Activated CD8-positive, alpha-beta T cell treated with anti-CD3 and anti-CD28 coated beads, Interleukin-2, amount 10 ng/mL, durations not matched to agents 7 days and 5 days (primary cell): Measurements from ENCODE around the gene CRISPLD2. TPM values are rescaled to one million over a fixed set of nuclear protein-coding genes. Genes with fewer than 3 reads are reported as not detected.

Experiments
- ATAC-seq: fragments of 150-1000 bp; cut with Tn5 transposase; one replicate; pipeline ENCODE4 v1.10.0; 2021; ENCODE audit warnings: moderate library complexity
- CTCF ChIA-PET: fragments of 350-600 bp; sonication (Branson Sonifier 250); formaldehyde crosslinking; loops from one replicate; lab custom pipeline; 2021; ENCODE audit warnings: antibody characterized with exemption; lab: Charles Lee
- POLR2A ChIA-PET: fragments of 350-600 bp; sonication (Branson Sonifier 250); formaldehyde crosslinking; loops from one replicate; lab custom pipeline; 2021; ENCODE audit warnings: antibody characterized with exemption; lab: Charles Lee
- DNase-seq: peaks from one replicate; pipeline ENCODE4 v3.0.0-alpha.2; 2020
- H3K27ac Mint-ChIP-seq: one replicate; pipeline ENCODE4 v1.8.0; 2021; ENCODE audit warnings: mild to moderate bottlenecking, mixed read lengths
- H3K27me3 Mint-ChIP-seq: one replicate; pipeline ENCODE4 v1.8.0; 2021; ENCODE audit warnings: low read depth, mixed read lengths
- H3K36me3 Mint-ChIP-seq: one replicate; pipeline ENCODE4 v1.8.0; 2021; ENCODE audit warnings: low read depth, mixed read lengths
- H3K4me1 Mint-ChIP-seq: one replicate; pipeline ENCODE4 v1.8.0; 2021; ENCODE audit warnings: low read depth, mixed read lengths
- H3K4me3 Mint-ChIP-seq: one replicate; pipeline ENCODE4 v1.8.0; 2021; ENCODE audit warnings: mild to moderate bottlenecking, mixed read lengths
- H3K9me3 Mint-ChIP-seq: one replicate; pipeline ENCODE4 v1.8.0; 2022; ENCODE audit warnings: mixed read lengths; ENCODE audit not compliant: insufficient read depth
- total RNA-seq, 2 experiments: library from RNA; stranded (reverse); gene quantifications; one replicate each; pipeline ENCODE4 v1.2.3, GENCODE V29; 2021

Gene CRISPLD2
- total RNA-seq, 2 experiments from 2014 or later = not detected

DNA sequence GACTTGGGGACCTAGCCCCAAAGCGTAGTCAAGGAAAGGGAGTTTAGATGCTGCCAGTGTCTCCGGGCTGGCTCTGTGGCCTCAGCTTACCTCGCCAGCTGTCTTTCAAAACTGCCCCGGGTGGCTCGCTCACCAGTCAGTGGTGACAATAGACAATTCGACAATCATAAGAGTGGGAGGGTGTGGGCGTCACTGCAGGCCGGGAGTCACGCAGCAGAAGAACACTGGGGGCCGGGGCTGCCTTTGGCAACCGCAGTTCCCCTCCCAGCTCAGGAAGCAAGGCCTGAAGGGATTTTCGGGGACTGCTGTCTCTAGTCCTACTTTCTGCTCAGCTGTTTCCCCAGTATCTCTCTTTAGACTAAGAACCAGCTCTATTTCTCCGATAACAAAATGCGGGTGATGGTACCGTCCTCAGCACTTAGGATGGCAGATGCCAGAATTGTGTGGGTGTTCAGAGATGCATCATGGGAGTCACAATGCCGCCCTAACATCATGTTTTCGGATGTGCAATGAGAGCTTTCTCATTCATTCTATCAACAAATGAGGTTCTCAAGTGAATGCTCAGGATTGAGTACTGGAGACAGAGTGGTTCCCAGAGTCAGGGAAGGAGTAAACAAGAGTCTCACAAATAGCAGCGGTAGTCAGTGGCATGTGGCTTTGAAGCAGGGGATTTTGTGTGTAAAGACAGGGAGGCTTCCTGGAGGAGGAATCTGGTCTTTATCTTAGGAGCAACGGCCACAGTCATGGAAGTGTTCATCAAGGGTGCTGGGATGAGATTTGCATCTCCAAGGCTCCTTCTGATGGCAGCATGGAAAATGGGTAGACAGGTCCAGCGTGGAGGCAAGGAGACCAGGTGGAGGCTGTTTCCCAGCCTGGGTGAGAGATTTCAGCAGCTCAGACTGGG lies 98.5 kb downstream of the CRISPLD2 start:
- ATAC-seq = no peak
- ChIA-PET POLR2A (no interaction called here), CTCF (interaction anchor here (1.2 to 1.7 kb wide), 3 partner anchors 34 to 168 kb away, joined by 3 to 5 read pairs (median 3); no protein-coding TSS in a partner anchor)
- no peaks in the 10 kb centered on the region for H3K4me1 Mint-ChIP-seq
- H3K36me3 Mint-ChIP-seq = no peaks in the 10 kb centered on the region
- H3K27me3 Mint-ChIP-seq = peaks cover 22% of the 10 kb centered on the region
- DNase-seq = no peak
- H3K27ac Mint-ChIP-seq = no peak overlapping the region
- no peak overlapping the region for H3K4me3 Mint-ChIP-seq
- H3K9me3 Mint-ChIP-seq = no peaks in the 10 kb centered on the region

GRCh38 chr16:84919269-84919668 lies 99.5 kb downstream of the CRISPLD2 start:
- no peaks in the 10 kb centered on the region for H3K9me3 Mint-ChIP-seq
- H3K4me3 Mint-ChIP-seq = no peak overlapping the region
- no peak for DNase-seq
- ChIA-PET CTCF (interaction anchor here (1.6 to 1.7 kb wide), 2 partner anchors 165 to 167 kb away, joined by 3 to 5 read pairs; no protein-coding TSS in a partner anchor), POLR2A (interaction anchor here (0.6 kb wide), 1 partner anchor 446 kb away, joined by 3 read pairs; no protein-coding TSS in a partner anchor)
- no peaks in the 10 kb centered on the region for H3K4me1 Mint-ChIP-seq
- peaks cover 20% of the 10 kb centered on the region for H3K27me3 Mint-ChIP-seq
- no peak overlapping the region for H3K27ac Mint-ChIP-seq
- no peaks in the 10 kb centered on the region for H3K36me3 Mint-ChIP-seq
- no peak for ATAC-seq

- DNase-seq (no peak), ATAC-seq (no peak)
- ChIA-PET CTCF (interaction anchor here (1.6 to 1.7 kb wide), 2 partner anchors 165 to 167 kb away, joined by 3 to 5 read pairs; no protein-coding TSS in a partner anchor), POLR2A (interaction anchor here (0.6 kb wide), 1 partner anchor 447 kb away, joined by 3 read pairs; no protein-coding TSS in a partner anchor)
- H3K27ac Mint-ChIP-seq = no peak overlapping the region
- H3K4me1 Mint-ChIP-seq = no peaks in the 10 kb centered on the region
- H3K4me3 Mint-ChIP-seq = no peak overlapping the region
- H3K27me3 Mint-ChIP-seq = peaks cover 20% of the 10 kb centered on the region
- no peaks in the 10 kb centered on the region for H3K36me3 Mint-ChIP-seq
- H3K9me3 Mint-ChIP-seq = no peaks in the 10 kb centered on the region
Observed at GRCh38 chr16:84919708-84920107, 99.9 kb downstream of the CRISPLD2 start.

GRCh38 chr16:84920333-84920732 lies 100.5 kb downstream of the CRISPLD2 start:
- CTCF ChIA-PET = no interaction called here
- ATAC-seq = no peak

DNA sequence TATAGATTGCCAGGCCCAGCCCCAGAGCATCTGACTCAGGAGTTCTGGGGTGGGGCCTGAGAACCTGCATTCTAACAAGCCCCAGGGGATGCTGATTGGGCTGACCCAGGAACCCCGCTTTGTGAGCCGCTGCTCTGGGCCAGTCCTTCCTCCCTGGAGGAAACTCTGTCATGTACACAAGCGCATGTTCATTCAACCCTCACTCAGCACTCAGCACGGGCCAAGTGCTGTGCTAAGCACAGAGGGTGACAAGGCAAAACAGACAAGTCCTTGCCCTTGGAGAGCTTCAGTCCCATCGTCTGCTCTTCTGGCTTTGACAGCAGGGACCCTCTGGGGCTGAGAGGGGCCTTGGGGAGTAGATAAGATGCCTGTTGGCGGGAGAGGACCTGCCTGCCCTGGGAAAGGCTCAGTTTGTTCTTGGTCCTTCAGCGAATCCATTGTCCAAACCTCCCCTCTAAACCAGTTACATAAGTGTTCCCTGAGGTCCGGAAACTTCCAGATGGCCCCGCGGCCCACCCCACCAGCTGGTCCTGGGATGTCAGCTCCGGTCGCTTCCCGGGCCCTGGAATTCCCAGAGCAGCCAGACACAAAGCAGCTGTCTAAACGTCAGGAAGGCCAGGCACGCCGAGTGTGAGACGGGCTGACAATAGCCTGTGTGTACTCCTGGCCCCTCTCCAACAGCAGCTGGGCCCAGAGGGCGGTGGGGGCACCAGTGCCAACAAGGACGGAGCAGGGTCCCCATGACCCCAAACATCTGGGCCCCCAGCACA lies 102.8 kb downstream of the CRISPLD2 start:
- no peaks in the 10 kb centered on the region for H3K9me3 Mint-ChIP-seq
- CTCF ChIA-PET = no interaction called here
- no peak for DNase-seq
- peaks cover 9% of the 10 kb centered on the region for H3K27me3 Mint-ChIP-seq
- H3K4me3 Mint-ChIP-seq = no peak overlapping the region
- no peaks in the 10 kb centered on the region for H3K4me1 Mint-ChIP-seq
- no peak for ATAC-seq
- H3K27ac Mint-ChIP-seq = no peak overlapping the region
- H3K36me3 Mint-ChIP-seq = no peaks in the 10 kb centered on the region
- POLR2A ChIA-PET = no interaction called here

More at GRCh38 chr16:84920333-84920732, 100.5 kb downstream of the CRISPLD2 start:
- H3K4me3 Mint-ChIP-seq = no peak overlapping the region
- no peak overlapping the region for H3K27ac Mint-ChIP-seq
- H3K36me3 Mint-ChIP-seq = no peaks in the 10 kb centered on the region
- DNase-seq = no peak
- H3K9me3 Mint-ChIP-seq = no peaks in the 10 kb centered on the region
- POLR2A ChIA-PET = no interaction called here
- H3K4me1 Mint-ChIP-seq = no peaks in the 10 kb centered on the region
- peaks cover 20% of the 10 kb centered on the region for H3K27me3 Mint-ChIP-seq

GRCh38 chr16:84924331-84925091 lies 104.7 kb downstream of the CRISPLD2 start:
- Mint-ChIP-seq H3K27ac (no peak overlapping the region), H3K9me3 (no peaks in the 10 kb centered on the region), H3K4me1 (no peaks in the 10 kb centered on the region), H3K4me3 (no peak overlapping the region), H3K36me3 (no peaks in the 10 kb centered on the region), H3K27me3 (peaks cover 2% of the 10 kb centered on the region)
- ChIA-PET POLR2A (no interaction called here), CTCF (interaction anchor here (0.5 to 3.1 kb wide), 6 partner anchors 11 to 170 kb away, joined by 3 to 15 read pairs (median 8); no protein-coding TSS in a partner anchor)
- no peak for ATAC-seq
- no peak for DNase-seq

DNA sequence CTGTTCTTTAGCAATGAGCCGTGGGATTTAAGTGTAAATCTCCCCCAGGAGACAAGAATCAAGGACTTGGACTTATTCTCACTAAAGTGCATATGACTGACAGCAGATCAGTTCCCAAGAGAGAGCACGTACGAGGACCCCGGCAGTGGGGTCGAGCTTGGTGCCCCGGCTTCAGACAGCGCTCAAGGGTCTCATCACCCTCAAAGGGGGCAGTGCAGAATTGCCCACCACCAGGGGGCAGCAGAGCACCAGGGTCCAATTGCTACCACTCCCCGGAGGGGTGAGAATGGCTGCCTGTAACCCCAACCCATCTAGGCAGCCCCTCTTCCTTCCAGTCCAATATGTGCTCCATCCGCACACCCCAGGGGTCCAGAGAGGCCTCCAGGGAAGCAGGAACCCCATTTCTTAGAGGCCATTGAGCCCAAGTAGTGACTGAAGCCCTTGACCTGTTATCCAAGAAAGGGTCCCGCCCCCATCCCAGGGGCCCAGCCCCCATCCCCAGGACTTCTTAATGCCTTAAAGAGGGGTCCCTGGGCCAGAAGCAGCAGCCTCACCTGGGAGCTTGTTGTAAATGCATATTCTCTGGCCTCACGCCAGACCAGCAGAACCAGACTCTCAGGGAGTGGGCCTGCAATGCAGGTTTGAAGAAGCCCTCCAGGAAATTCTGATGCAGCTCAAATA lies 105.4 kb downstream of the CRISPLD2 start:
- DNase-seq = peak; percentile 78
- CTCF ChIA-PET = interaction anchor here (0.5 to 3.1 kb wide), 7 partner anchors 12 to 607 kb away, joined by 3 to 15 read pairs (median 3); no protein-coding TSS in a partner anchor
- Mint-ChIP-seq H3K27me3 (no peaks in the 10 kb centered on the region), H3K4me1 (no peaks in the 10 kb centered on the region), H3K36me3 (no peaks in the 10 kb centered on the region), H3K9me3 (no peaks in the 10 kb centered on the region), H3K27ac (no peak overlapping the region), H3K4me3 (no peak overlapping the region)
- ATAC-seq = peak; percentile 77
- POLR2A ChIA-PET = no interaction called here

- no peaks in the 10 kb centered on the region for H3K27me3 Mint-ChIP-seq
- H3K9me3 Mint-ChIP-seq = no peaks in the 10 kb centered on the region
- POLR2A ChIA-PET = no interaction called here
- no peaks in the 10 kb centered on the region for H3K4me1 Mint-ChIP-seq
- H3K4me3 Mint-ChIP-seq = no peak overlapping the region
- DNase-seq (no peak), ATAC-seq (no peak)
- CTCF ChIA-PET = interaction anchor here (0.8 to 3.1 kb wide), 6 partner anchors 14 to 608 kb away, joined by 3 to 15 read pairs (median 9); no protein-coding TSS in a partner anchor
- H3K36me3 Mint-ChIP-seq = no peaks in the 10 kb centered on the region
- no peak overlapping the region for H3K27ac Mint-ChIP-seq
Observed at GRCh38 chr16:84925773-84926372, 106.1 kb downstream of the CRISPLD2 start.

- Mint-ChIP-seq H3K27me3 (no peaks in the 10 kb centered on the region), H3K4me3 (no peak overlapping the region), H3K9me3 (no peaks in the 10 kb centered on the region), H3K36me3 (no peaks in the 10 kb centered on the region), H3K4me1 (no peaks in the 10 kb centered on the region), H3K27ac (no peak overlapping the region)
- DNase-seq = no peak
- ChIA-PET POLR2A (no interaction called here), CTCF (interaction anchor here (0.8 to 3.1 kb wide), 8 partner anchors 15 to 609 kb away, joined by 3 to 15 read pairs (median 6); partner anchors contain the start of gene CRISPLD2)
- no peak for ATAC-seq
Observed at GRCh38 chr16:84926462-84926861, 106.7 kb downstream of the CRISPLD2 start.
